ENCODE results near the gene SLC16A12.

SLC16A12 gene, protein sequence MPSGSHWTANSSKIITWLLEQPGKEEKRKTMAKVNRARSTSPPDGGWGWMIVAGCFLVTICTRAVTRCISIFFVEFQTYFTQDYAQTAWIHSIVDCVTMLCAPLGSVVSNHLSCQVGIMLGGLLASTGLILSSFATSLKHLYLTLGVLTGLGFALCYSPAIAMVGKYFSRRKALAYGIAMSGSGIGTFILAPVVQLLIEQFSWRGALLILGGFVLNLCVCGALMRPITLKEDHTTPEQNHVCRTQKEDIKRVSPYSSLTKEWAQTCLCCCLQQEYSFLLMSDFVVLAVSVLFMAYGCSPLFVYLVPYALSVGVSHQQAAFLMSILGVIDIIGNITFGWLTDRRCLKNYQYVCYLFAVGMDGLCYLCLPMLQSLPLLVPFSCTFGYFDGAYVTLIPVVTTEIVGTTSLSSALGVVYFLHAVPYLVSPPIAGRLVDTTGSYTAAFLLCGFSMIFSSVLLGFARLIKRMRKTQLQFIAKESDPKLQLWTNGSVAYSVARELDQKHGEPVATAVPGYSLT
- long read RNA-seq, donor 1: 0 reads
- long read RNA-seq, donor 2: 0 reads
- long read RNA-seq, donor 3: 0 reads
- long read RNA-seq, donor 4: 0 reads
- long read RNA-seq, donor 5: 0 reads
- long read RNA-seq, donor 6: 0 reads
- long read RNA-seq, donor 7: 0 reads
- long read RNA-seq, donor 8, partial matches to known transcripts: 0 of 6 reads
- long read RNA-seq, donor 8, other reads (novel, unspliced or antisense): 6 of 6 reads

DNA sequence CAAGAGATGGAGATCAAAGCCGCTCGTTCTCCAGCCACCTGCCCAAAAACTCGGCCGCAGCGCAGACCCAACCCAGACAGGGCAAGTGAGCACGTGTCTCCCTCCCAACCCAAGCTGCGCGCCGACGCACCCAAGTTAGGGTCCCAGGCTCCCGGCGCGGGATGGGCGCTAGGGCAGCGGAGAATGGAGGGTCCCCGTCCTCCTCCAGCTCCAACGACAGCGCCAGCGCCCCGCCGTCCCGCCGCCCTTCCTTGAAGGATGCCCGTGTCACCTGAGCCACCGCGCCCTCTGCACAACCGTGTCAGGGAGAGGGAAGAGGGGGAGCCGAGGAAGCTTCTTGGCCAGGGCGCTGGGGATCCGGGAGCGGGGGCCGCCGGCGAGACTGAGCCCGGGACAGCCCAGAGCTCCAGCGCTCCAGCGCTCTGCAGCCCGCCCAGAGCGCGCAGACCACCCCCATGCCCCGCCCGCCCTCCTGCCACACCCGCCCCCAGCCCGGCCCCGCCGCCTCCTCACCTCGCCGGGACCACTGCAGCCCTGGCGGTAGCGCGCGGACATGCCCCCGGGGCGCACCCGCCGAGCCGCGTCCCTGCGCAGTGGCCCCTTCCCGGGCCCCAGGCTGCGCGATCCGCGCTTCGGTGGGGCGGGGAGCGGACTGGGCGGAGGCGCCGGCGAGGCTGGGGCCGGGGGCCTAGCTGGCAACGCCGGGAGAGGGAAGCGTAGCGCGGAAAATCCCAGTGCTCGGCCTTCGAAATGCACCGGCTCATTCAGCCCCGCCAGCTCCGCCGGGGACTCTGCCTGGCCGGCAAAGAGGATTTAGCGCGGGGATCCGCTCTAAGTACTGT is at the start of gene SLC16A12:
TSS of gene SLC16A12 (minus strand) at position 424 of the 842 bp plus-strand sequence. CDS start 73,016 bp downstream, outside the sequence.
- peak; percentile 79 for DNase-seq

DNA sequence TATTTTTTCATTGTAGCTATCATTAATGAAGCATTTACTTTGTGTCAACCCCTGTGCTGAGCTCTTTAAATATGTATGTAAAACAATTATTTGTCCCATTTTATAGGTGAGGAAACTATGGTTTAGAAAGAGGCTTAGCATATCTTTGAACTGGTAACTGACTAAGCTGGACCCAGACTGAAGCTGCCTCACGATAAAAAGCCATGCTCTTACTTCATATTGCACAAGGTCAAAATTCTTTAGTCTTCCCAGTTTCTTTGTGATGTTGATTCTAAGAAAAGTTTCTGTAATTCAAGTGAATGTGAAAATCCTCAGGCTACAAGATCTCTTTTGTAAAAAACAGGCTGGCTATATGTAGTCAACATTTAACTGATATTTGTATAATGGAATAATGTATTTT is 46.6 kb upstream of the SLC16A12 start:
- no peak for DNase-seq

DNA sequence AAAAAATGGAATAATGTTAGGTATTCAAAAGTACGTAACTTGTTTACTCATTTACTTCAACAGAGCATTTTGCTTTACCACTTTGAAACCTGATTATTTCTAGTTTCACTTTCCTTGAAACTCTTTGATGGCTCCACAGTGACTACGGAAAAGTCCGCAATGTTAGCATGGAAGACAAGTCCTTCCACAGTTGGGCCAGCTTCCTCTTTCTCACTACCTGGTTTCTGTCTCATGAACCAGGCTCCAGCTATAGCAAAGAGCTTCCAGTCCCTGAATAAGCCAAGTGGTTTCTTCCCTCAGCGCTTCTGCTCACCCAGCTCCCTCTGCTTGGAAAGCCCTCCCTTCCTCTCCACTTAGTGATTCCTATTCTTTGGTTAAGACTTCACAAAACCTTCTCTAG is 44.8 kb upstream of the SLC16A12 start:
- DNase-seq: no peak

DNA sequence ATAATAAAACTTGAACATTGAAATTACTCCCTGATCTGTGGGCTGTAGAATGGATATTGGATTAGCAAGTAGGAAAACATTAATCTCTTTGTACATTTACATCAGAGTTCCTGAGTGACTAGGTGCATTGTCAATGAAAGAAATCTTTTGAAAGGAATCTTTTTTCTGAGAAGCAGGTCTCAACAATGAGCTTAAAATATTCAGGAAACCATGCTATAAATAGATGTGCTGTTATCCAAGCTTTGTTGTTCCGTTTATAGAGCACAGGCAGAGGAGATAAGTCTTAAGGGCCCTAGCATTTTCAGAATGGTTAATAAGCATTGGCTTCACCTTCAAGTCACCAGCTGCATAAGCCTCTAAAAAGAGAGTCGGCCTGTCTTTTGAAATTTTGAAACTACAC is 41.3 kb upstream of the SLC16A12 start:
- no peak for DNase-seq

DNA sequence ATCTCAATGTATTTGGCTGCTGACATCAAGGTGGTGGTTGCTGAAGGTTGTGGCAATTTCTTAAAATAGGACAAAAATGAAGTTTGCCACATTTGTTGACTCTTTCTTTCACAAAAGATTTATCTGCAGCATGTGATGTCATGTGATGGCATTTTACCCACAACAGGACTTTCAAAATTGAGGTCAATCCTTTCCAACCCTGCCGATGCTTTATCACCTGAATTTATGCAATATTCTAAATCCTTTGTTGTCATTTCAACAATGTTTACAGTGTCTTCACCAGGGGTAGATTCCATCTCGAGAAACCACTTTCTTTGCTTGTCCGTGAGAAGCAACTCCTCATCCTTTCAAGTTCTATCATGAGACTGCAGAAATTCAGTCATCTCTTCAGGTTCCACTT is 40.6 kb upstream of the SLC16A12 start:
- DNase-seq: no peak

DNA sequence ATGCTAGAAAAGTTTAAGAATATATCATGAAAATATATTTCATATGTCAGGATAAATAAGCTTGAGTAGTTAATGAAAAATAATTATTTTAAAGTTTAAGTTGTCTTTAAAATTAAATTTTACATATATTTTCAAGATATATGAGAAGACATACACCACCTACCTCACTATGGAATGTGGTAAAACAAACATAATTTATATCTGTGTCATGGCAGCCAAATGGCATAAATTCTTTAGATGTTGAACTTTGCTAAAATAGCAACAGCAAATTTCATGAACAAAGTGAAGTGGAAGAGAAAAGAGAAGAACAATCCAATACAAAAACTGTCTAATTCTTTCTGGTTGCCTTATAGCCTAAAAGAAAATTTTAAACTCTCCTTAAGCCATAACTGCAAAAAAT is 39.6 kb upstream of the SLC16A12 start:
- DNase-seq: no peak

DNA sequence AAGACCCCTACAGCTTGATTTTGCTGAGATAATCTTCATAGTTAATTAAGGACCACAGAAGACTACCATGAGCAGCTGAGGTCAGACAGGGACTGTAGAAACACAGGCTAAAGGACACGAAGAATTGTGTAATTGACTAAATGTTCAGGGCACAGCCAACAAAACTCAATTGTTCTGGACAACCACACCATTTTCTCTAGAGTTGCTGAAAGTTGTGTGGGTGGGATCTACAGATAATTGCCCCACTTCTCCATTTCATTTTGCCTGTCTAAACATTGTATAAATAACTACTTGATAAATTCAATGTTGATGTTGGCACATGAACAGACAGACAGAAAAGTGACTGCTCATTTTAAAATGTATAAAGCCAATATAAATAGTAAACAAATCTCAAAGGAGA is 39.0 kb upstream of the SLC16A12 start:
- no peak for DNase-seq

DNA sequence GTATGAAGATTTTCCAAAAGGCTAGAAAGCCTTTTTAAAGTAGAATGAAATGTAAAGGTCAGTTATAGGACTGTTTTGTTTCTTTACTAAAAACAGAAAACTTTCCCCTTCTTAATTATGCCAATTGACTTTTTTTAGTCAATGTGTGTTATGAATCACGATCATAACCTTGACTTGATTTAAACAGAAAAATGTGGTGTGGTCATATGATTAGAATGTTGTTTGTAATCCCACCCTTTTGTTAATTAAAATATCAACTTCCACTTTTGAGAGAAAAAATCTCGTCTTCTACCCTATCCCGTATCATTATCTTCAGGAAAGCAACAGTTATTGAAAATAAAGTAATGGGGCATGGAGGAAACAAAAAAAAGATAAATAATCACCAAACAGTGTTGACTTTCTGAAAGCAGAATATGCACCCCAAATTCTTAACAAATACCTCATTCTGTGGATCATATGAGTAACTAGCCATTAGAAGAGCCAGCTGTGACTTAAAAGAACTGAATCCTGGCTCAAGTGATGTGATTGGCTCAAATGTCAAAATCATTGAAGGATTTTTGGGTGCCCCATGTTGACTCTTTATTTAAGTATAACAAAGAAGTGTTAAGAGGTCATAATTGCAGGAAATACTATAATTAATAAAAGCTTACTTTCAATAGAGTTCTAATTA is 32.3 kb upstream of the SLC16A12 start:
- DNase-seq: no peak

DNA sequence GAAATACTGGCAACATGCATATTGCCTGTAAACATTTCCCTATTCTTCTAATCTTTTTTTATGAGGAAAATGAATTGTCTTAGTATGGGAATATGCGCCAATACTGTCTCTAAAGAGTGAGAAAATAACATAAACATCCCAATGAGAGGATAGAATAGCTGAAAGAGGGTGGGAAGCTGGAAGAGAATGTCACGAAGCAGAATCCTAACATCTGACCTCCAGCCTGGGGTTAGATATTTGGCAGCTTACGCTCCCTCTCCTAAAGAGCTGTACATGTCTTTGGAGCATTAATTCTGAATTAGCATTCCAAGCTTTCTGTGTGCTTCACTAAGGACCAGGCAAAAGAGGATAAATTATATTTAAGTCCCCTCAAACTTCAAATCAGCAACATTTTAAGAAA is 31.6 kb upstream of the SLC16A12 start:
- DNase-seq: no peak

DNA sequence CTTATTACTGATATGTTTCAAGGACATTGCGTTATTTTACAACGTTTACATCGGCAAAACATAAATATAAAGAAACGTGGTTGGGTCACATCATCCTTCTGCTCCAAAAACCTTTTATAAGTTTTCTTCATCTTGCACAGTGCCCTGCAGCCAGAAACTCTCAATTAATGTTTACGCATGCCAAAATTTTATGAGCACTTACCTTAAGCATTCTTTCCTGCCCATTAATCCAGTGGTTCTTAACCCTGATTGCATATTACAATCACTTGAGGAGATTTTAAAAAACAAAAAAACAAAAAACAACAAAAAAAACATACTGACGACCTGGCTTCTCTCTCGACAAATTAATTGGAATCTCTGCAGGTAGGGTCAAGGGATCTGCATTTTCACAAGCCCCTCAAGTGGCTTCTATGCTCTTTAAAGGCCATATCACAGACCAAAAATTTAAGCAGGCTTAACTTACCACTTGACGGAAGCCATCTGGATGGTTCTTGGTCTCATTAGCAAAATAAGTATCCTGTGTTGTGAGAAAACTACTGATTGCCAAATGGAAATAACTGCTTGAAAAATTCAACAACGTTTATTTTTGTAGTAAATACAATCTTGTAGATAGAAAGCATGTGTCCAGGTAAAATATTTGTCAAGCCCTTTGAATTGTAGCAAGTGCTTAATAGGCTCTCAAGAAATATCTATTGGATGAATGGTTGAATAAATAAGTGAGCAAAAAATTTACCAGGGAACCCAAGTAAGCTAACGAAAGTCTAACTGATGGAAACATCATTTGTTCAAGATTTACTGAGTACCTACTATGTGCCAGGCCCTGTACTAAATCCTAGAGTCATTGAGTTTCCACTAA is 30.9 kb upstream of the SLC16A12 start:
- no peak for DNase-seq

DNA sequence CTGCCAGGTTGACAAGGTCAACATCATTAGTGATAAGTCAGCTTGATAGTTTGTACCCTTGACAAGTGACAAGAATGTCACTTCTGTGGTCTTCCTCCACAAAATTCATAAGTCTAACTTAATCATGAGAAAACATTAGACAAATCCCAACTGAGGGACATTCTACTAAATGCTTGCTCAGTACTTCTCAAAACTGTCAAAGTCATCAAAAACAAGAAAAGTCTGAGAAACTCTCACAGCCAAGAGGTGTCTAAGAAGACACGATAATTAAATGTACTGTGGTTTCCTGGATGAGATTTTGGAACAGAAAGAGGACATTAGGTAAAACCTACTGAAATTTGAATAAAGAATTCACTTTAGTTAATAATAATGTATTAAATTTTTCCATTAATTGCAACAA is 29.8 kb upstream of the SLC16A12 start:
- no peak for DNase-seq

DNA sequence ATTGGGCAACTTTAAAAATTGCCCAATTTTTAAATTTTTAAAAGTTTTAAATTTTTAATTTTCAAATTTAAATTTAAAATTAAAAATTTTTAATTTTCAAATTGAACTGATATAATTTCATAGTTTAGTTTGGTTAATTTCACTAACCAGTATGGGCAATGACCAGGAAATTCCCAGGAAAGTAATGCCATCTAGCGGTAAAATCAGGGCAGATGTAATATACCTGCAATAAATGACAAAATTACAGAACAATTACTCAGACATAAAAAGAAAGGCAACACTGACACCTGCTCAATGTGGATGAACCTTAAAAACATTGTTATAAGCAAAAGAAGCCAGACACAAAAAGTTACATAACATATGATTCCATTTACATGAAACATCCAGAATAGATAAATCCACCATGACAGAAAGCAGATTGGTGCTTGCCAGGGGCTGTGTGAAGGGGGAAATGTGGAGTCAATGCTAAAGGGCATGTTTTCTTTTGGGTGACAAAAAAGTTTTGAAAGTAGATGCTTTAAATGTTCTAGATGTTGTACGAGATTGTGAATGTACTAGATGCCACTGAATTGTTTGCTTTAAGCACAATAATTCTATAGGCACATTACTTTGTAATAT is 28.6 kb upstream of the SLC16A12 start:
- peak; percentile 16 for DNase-seq

DNA sequence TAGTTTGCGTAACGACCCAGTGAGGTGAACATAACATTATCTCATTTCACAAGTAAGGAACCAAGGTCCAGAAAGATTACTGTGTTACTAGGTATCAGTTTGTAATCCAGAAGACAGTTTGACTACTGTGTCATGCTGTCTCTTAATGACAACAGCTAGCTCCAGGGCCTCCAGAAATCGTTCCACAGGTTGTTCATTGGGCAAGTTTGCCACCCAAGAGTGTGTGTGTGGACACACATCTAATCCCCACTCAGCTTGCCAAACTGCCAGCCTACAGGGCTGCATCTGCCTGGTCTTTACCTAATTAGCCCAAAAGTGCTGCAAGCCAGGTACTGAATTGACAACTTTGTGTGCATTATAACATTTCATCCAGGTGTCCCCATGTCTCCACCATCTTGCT is 27.9 kb upstream of the SLC16A12 start:
- DNase-seq: no peak

DNA sequence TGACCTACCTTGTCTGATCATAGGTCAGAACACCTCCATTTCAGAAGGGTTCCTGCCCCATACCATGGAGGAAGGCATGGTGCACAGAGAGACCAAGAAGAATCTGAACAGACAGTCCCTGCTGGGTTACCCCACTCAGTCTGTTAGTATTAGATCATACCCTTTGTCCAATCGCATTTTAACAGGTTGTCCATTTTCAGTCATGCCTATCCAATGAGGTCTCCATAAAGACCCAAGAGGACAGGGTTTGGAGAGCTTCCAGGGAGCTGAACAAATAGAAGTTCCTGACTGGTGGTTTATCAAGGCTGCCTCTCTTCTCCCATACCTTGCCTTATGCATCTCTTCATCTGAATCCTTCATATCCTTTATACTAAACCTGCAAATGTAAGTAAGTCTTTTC is 21.2 kb upstream of the SLC16A12 start:
- no peak for DNase-seq

DNA sequence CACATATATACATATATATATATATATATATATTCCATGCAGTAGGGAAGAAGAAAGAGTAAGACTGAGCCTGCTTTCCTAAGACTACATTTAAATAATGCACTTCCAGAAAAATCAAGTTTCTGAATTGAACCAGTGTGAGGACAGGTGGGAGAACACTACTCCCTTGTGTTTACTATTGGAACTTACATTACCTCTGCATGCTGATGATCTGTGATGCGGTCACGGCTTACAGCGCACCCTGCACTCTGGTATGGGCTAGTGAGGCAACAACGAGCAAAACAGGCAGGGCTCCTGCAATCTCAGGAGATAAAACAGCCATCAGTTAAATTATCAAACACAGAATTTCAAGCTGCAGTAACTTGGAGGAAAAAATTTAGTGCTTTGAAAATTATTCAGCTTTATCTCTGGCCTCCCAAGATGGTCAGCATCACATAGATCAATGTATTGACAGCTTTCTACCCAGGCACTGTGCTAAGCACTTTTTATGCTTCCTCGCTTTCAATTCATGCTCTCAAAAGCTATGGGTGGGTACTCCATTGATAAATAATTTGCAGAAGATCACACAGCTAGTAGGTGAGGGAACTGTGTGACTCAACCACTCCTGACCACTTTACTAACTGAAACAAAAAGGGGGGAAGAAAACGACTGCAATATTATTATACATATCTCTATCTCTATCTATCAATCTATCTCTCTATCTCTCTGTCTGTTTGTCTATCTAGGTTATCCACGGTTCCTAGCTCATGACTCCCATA is 20.5 kb upstream of the SLC16A12 start:
- DNase-seq: no peak

DNA sequence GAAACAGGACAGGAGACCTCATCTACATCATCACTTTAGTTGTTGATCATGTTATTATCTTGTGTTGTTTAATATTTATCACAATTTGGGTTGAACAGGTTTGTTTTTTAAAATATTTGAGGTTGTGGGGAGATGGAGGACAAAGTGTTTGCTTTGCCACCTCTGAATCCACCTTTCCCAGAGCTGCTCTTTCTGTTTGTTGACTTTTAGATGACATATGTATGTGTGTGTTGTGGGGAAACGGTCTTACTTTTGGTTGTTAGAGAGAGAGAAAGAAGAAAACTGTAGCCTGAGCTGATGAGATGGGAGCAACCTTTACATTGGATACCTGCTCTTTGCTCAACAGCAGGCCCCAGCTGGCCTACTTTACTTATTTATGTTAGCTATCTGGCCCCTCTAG is 19.0 kb upstream of the SLC16A12 start:
- no peak for DNase-seq

DNA sequence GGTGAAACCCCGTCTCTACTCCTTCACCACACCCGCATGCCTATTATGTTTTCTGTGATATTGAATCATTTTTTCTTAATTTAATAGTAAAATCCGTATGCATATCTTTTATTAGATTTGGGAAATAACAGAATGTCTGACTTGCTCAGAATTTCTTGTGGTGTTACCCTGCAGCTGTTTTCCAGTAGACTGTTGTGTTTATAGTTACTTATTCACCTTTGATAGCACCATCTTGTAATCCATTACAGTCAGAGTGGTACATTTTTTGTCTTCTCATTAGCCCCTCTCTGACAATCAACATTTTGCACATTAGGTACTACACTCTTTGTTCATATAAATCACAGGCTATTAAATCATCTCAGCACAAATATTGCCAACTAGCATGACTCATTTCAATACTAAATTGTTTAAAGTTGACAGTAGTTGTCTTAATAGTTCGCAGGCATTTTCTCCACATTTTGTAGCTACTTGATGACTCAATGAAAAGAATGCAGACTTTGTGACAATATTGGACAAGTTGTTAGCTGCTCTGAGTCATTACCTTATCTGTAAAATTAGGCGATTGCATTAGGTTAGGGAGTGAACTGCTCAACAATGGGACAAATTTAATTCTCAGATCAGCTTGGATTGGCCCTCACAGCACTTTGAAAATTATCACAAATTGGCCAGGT is 17.8 kb upstream of the SLC16A12 start:
- no peak for DNase-seq

DNA sequence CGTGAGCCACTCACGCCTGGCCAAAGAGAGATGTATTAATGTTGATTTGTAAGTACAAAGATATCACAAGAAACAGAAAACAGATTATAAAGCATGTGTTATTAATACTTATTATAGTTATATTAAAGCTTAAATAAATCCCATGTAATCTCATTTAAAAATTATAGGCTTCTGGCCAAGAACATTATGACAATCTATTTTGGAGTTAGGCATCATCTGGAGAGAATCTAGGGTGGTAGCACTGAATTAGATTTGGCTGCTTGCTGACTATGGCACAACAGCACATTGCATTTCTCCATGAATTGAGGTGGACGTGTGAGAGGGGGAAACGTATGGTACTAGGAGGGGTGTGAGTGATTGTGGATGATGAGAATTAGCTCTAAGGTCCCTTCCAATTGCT is 16.8 kb upstream of the SLC16A12 start:
- DNase-seq: no peak

DNA sequence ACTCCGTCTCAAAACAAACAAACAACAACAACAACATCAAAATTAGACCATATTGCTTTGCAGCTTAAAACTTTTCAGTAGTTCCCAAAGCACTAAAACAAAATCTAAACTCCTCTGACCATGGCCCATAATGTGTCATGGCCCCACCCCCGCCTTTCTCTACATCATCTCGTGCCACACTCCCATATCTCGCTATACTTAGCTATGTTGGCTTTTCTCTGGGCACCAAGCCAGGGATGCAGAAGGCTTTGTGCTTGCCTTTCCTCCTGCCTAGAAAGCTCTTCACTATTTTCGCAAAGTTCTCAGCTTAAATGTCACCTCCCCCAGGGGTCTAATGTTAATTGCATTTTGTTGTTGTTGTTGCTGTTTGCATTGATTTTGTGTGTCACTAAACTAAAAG is 15.1 kb upstream of the SLC16A12 start:
- DNase-seq: no peak

DNA sequence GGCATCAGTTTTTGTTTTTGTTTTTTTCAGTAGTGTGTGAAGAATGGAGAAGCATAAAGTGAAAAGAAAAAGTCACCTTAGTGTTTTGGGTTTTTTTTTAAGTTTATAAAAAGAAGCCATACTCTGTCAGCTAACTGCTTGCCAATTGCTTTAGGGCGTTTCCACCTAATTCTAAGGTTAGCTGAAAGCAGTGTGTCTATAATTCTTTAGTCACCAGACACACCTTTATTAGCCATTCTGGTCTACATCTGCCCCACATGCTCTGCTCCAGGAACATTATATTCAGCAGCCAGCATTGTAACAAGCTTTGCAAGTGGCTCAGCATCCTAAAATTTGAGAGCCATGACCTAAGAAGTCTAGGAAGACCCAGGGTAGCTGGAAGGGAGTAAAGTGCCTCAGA is 14.1 kb upstream of the SLC16A12 start:
- no peak for DNase-seq
